GM12875 (cell line): ENCODE data around the gene ATXN2.

ENCODE experiments used
- H3K4me3 ChIP-seq: one replicate; pipeline ENCODE4 v1.5.1; 2011; ENCODE audit warnings: low read depth, low read length, control low read depth
- CTCF ChIP-seq: IDR thresholded peaks from 2 replicates; pipeline ENCODE4 v1.5.1; 2011; ENCODE audit warnings: low read depth, mild to moderate bottlenecking, control low read depth, inconsistent platforms, low read length, moderate library complexity, borderline replicate concordance; ENCODE audit not compliant: insufficient read depth

The ATXN2 gene

GRCh38 chr12:111410431-111411184, 188.5 kb downstream of the ATXN2 start:
- H3K4me3 ChIP-seq: peak overlapping the region; percentile 21
- TF ChIP-seq CTCF: no peak

DNA sequence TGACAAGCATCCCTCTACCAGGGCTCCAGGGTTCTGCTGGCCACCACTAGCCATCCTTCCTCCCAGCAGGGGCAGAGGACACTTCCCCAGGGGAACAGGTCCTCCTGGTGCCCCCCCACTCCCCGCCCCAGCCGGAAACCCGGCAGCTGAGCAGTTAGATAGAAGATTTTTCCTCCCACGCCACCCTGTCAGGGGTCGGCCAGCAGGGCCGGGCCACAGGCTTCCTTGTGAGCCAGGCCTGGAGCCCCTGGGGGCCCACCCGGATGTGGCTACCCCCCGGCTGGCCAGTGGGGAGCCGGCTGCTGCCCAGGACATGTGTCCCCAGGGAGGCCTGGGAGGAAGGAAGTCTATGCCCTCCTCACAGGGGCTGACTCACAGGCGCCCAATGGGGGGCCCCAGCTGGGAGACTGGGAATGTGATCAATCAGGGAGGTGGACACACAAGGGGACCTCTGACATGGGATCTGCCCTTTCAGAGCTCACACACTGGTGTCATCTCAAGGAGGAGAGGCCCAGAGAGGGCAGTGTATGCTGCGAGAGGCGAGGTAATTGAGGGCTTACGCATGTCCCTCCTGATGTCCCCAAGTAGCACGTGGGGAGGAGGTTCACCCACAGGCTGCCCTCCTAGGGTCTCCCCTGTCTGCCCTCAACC, 189.2 kb downstream of the ATXN2 start:
- H3K4me3 ChIP-seq: peak overlapping the region; percentile 95
- TF ChIP-seq CTCF: no peak

- TF ChIP-seq CTCF: no peak
- peak overlapping the region; percentile 95 for H3K4me3 ChIP-seq
These were observed 189.7 kb downstream of the ATXN2 start for GRCh38 chr12:111409403-111409779.

DNA sequence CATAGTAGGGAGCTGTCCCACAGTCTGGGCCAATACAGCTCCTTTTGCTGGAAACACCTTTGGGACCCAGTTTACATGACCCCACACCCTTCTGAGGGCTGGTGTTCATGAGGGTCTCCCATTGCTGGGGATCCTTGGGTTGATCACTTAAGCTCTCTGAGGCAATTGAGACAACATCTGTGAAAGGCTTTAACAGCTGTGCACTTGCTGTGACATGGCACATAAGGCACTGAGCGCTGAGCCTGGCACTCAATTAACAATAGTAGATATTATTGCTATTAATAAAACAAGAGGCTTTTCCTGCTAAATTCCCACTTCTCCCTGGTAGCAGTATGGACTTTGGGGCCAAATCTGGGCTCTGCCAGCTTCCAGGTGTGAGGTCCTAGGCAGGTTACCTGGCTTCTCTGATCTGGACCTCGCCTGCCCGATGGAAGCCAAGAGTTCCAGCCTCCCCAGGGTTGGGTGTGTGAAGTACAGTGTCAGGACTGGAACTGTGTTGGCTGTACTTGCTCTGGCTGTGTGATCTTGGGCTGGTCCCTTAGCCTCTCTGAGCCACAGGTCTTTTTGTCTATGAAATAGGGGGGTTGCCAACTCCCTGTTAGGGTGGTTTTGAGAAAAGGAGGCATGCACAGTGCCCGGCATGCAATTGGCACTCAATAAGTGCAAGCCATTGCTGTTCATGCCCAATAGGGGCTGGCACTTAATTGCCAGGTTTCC, 190.3 kb downstream of the ATXN2 start:
- H3K4me3 ChIP-seq: peak overlapping the region; percentile 95
- TF ChIP-seq CTCF: no peak

- H3K4me3 ChIP-seq: peak overlapping the region; percentile 95
- no peak for TF ChIP-seq CTCF
These were observed 191.0 kb downstream of the ATXN2 start for GRCh38 chr12:111408116-111408440.

DNA sequence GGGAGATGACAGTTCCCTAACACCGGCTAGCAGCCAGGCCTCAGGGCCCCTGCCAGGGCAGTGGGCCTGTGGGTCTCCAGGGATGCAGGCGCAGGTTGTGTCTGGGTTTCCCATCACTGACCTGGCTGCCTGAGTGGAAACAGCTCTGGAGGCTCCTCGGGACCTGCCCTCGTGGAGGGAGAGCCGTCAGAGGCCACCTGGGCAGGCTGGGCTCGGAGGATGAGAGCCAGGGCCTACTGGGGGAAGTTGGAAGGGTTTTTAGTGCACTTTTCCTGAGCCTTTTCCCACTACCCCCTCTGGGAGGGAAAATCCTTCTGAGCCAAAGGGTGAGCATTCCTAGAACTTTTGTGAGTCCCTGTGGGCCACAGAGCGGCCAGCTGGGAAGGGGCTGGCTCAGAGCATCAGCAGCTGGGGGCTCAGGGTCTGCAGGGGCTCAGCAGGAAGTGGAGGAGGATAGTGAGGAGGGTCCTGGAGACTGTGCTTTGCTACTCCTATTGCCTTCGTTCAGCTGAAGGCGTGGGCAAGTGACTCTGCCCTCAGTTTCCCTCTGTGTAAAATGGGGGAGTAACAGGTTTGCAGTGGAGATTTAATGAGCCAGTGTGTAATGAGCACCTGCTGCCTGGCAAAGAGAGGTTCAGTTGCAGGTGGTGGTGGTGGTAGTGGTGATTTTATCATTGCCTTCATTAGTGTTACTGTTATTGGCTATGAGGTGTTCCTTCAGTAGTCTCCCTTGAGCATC, 191.6 kb downstream of the ATXN2 start:
- H3K4me3 ChIP-seq: peak overlapping the region; percentile 95
- TF ChIP-seq CTCF: no peak
